ENCODE data around the gene STARD8.

GRCh38 chrX:68646421-68646820 is 1.0 kb upstream of the STARD8 start:
- TF ChIP-seq POLR2A (IDR thresholded peaks at IDR 0.05; ENCODE audit: low read length): no peak
- TF ChIP-seq GATA1 (IDR thresholded peaks at IDR 0.05; ENCODE audit: low read depth, low read length): no peak

All from erythroblast (primary cell).